GM15510 (cell line): ENCODE measurements around the gene KRTAP10-1.

ENCODE experiments used
- POLR2A ChIP-seq: IDR thresholded peaks from 3 replicates; pipeline ENCODE4 v1.6.1; 2011; ENCODE audit warnings: borderline replicate concordance; ENCODE audit not compliant: insufficient read length; ENCODE audit errors: extremely low read depth

Gene KRTAP10-1

GRCh38 chr21:44510508-44511218, 29.3 kb downstream of the KRTAP10-1 start:
- no peak for TF ChIP-seq POLR2A

GRCh38 chr21:44510109-44510507, 29.9 kb downstream of the KRTAP10-1 start:
- no peak for TF ChIP-seq POLR2A

GRCh38 chr21:44509539-44509938, 30.5 kb downstream of the KRTAP10-1 start:
- no peak for TF ChIP-seq POLR2A

GRCh38 chr21:44508711-44509445, 31.1 kb downstream of the KRTAP10-1 start:
- no peak for TF ChIP-seq POLR2A

GRCh38 chr21:44508426-44508710, 31.6 kb downstream of the KRTAP10-1 start:
- no peak for TF ChIP-seq POLR2A

DNA sequence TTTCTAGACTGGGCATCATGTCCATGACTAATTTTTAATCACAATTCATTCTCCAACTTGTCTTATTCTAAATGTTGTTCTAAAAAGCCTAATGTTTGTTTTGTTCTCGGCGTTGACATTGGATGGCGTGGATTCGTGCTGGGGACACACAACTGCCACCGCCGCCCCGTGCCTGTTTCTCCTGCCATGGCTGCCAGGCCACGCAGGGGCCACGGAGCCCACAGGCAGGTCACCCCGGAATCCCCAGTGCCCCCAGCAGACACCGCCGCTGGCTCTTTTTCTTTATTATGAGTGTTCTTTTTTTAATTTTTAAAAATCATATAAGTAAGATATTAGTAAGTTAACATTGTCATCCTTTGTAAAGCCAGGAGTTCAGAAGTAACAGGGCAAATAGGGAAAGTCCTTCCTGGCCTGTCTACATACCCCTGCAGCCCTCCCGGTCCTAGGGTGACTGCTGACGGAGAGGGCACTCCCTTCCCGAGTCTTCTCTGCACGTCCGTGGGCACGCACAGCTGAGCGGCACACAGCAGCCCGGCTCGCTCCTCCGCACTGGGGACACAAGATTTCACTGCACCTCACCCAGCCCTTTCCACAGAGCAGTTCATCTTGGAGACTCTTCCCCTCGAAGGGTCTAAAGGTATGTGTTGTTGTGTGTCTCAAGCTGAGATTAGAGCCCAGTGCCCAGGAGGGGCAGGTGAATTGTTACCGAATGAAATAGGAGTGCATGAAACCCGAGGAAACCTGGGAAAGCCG, 32.1 kb downstream of the KRTAP10-1 start:
- no peak for TF ChIP-seq POLR2A

- no peak for TF ChIP-seq POLR2A
Measured at GRCh38 chr21:44506279-44507255, 33.4 kb downstream of the KRTAP10-1 start.

DNA sequence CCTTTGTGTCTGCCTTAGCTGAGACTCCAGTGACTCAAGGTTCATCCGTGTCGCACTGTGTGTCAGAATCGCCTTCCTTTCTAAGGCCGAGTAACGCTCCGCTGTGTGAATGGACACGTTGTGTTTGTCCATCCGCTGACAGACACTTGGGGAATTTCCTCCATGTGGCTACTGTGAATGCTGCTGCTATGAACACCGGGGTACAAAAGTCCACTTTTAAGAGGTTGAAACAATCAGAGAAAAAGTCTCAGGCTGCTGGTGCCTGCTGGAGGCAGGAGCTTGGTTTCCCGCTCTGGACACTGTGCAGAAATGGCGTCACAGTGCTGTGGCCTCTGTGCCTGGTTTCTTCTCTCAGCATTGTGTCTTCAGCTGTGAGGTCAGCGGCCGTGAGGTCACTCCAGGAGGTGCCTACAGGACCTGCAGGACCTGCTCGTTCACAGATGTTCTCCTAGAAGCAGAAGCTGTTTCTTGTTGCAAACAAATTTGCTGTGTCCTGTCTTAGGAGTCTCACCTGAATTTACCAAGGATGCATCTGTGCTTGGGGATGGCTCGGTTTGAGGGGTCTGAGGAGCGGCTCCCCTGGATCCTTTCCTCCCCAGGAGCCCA, 34.2 kb downstream of the KRTAP10-1 start:
- no peak for TF ChIP-seq POLR2A

GRCh38 chr21:44503901-44504399, 36.0 kb downstream of the KRTAP10-1 start:
- no peak for TF ChIP-seq POLR2A

DNA sequence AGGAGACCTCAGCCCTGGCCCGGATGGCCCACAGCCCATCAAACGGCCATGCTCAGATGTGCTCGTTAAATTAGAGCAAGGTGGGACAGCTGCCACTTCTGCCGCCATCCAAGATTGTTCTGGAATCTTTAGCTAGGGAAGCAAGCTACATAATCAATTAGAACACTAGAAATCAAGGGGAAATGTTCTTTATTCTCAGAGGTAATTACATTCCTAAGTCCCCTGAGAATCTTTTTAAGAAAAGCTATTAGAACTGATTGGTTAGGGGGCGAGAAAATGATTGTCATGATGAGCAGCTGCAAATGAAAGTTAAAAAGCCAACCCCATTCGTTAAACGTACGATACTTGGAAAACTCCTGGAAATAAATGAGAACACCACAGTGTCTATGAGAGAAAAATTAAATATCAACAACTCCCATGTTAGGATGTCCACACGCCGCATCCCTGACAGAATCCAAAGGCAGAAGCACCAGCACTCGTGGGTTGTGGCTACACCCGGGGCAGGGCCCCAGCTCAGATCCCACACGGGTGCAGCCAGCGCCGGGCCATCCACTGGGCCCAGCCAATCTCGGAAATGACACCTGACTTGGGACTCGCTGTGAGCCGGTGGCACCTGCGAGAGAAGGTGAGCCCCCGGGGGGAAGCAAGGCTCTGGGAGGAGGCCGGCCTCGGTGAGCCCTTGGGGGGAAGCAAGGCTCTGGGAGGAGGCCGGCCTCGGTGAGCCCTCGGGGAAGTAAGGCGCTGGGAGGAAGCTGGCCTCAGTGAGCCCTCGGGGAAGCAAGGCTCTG, 37.6 kb downstream of the KRTAP10-1 start:
- no peak for TF ChIP-seq POLR2A

DNA sequence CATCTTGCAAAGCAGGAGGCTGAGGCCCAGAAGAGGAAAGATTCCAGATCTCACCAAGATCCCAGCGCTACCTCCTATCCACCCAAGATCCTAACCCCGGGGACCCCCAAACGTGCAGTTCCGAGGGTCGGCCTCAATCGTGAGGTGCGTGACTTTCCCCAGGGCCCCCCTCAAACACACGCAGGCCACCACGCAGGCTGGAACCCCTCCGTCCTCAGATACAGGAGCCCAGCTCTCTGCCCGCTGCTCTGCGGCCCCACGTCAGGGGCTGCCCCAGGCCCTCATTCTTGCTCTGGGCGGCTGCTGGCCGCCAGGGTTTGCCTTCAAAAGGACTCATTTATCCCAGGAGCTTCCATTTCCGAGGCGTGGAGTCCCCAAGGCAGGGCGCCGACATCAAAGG, 39.9 kb downstream of the KRTAP10-1 start:
- TF ChIP-seq POLR2A, result no peak

- TF ChIP-seq POLR2A, result no peak
Measured at GRCh38 chr21:44499631-44500030, 40.4 kb downstream of the KRTAP10-1 start.

DNA sequence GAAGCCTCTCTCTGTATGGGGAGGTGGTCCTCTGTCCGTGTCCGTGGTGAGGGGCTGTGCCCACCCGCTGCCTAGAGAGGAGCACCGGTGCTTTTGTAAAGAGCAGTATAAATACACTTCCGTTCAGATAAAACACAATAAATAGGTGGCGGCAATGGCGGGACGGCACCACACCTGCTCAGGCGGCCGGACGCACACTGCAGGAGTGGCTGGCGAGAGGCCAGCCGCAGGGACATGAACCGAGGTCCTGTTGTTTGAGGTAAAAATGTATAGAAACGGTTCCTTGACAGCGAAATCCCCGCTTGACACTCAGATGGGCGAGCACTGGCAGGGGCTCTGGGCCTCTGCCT, 40.8 kb downstream of the KRTAP10-1 start:
- TF ChIP-seq POLR2A, result no peak
